GM18517 (cell line): Measurements from ENCODE around the gene SREBF1.

Experiments used
- ATAC-seq: cut with Tn5 transposase; IDR thresholded peaks from one replicate; pipeline ENCODE4 v1.9.1; 2021; ENCODE audit warnings: mild to moderate bottlenecking, moderate library complexity; ENCODE audit not compliant: unreplicated experiment

SREBF1 gene

GRCh38 chr17:17859909-17860765, 23.4 kb upstream of the SREBF1 start:
- no peak for ATAC-seq

- no peak for ATAC-seq
Measured at GRCh38 chr17:17857496-17857895, 20.7 kb upstream of the SREBF1 start.

- no peak for ATAC-seq
Measured at GRCh38 chr17:17856386-17856785, 19.6 kb upstream of the SREBF1 start.

GRCh38 chr17:17855976-17856375, 19.2 kb upstream of the SREBF1 start:
- no peak for ATAC-seq

- no peak for ATAC-seq
Measured at GRCh38 chr17:17853811-17854447, 17.1 kb upstream of the SREBF1 start.

- no peak for ATAC-seq
Measured at GRCh38 chr17:17852930-17853329, 16.1 kb upstream of the SREBF1 start.

- no peak for ATAC-seq
Measured at GRCh38 chr17:17851103-17852002, 14.6 kb upstream of the SREBF1 start.

GRCh38 chr17:17849845-17850373, 13.1 kb upstream of the SREBF1 start:
- ATAC-seq: no peak

GRCh38 chr17:17849147-17849820, 12.5 kb upstream of the SREBF1 start:
- no peak for ATAC-seq

GRCh38 chr17:17848311-17849082, 11.7 kb upstream of the SREBF1 start:
- ATAC-seq: no peak

- no peak for ATAC-seq
Measured at GRCh38 chr17:17847726-17848125, 10.9 kb upstream of the SREBF1 start.

- ATAC-seq: no peak
Measured at GRCh38 chr17:17847118-17847689, 10.4 kb upstream of the SREBF1 start.

GRCh38 chr17:17846645-17847044, 9.9 kb upstream of the SREBF1 start:
- no peak for ATAC-seq

GRCh38 chr17:17846003-17846402, 9.2 kb upstream of the SREBF1 start:
- no peak for ATAC-seq

- no peak for ATAC-seq
Measured at GRCh38 chr17:17845046-17845775, 8.4 kb upstream of the SREBF1 start.

- no peak for ATAC-seq
Measured at GRCh38 chr17:17844500-17844899, 7.7 kb upstream of the SREBF1 start.

- ATAC-seq: no peak
Measured at GRCh38 chr17:17844079-17844478, 7.3 kb upstream of the SREBF1 start.

GRCh38 chr17:17843096-17843495, 6.3 kb upstream of the SREBF1 start:
- ATAC-seq: no peak
